Glomerular endothelial cell (primary cell): ENCODE results near the gene LRP1B. TPM values are rescaled to one million over a fixed set of nuclear protein-coding genes. Genes with fewer than 3 reads are reported as not detected.

ENCODE experiments used
- DNase-seq: peaks from one replicate; pipeline ENCODE4 v3.0.0-alpha.2; 2011; ENCODE audit warnings: low read depth, low spot score; ENCODE audit errors: extremely low read depth
- total RNA-seq: library from RNA; depleted of rRNA; stranded (reverse); fragments of >200 nt; gene quantifications from 2 replicates; pipeline ENCODE4 v1.2.3, GENCODE V29; 2015

LRP1B gene
- total RNA-seq, 1 donor from 2014 or later = not detected

GRCh38 chr2:141364821-141365220 lies 766.0 kb downstream of the LRP1B start:
- DNase-seq = no peak

GRCh38 chr2:141362311-141362710 lies 768.5 kb downstream of the LRP1B start:
- no peak for DNase-seq

- DNase-seq = no peak
Measured at GRCh38 chr2:141348481-141348880, 782.3 kb downstream of the LRP1B start.

GRCh38 chr2:141341444-141341843 lies 789.4 kb downstream of the LRP1B start:
- DNase-seq = no peak

GRCh38 chr2:141331127-141331526 lies 799.7 kb downstream of the LRP1B start:
- DNase-seq = no peak

GRCh38 chr2:141329964-141330363 lies 800.9 kb downstream of the LRP1B start:
- DNase-seq = no peak

GRCh38 chr2:141323571-141323970 lies 807.2 kb downstream of the LRP1B start:
- DNase-seq = no peak

- no peak for DNase-seq
Measured at GRCh38 chr2:141317986-141318385, 812.8 kb downstream of the LRP1B start.

- DNase-seq = no peak
Measured at GRCh38 chr2:141316606-141317005, 814.2 kb downstream of the LRP1B start.

- DNase-seq = no peak
Measured at GRCh38 chr2:141316103-141316502, 814.7 kb downstream of the LRP1B start.

GRCh38 chr2:141313972-141314371 lies 816.8 kb downstream of the LRP1B start:
- no peak for DNase-seq

GRCh38 chr2:141311430-141311829 lies 819.4 kb downstream of the LRP1B start:
- DNase-seq = no peak

GRCh38 chr2:141306368-141306767 lies 824.4 kb downstream of the LRP1B start:
- DNase-seq = no peak

GRCh38 chr2:141301551-141301950 lies 829.3 kb downstream of the LRP1B start:
- no peak for DNase-seq

- no peak for DNase-seq
Measured at GRCh38 chr2:141280037-141280436, 850.8 kb downstream of the LRP1B start.

GRCh38 chr2:141271346-141271745 lies 859.5 kb downstream of the LRP1B start:
- DNase-seq = no peak

- no peak for DNase-seq
Measured at GRCh38 chr2:141264848-141265247, 866.0 kb downstream of the LRP1B start.

- DNase-seq = no peak
Measured at GRCh38 chr2:141260911-141261310, 869.9 kb downstream of the LRP1B start.

GRCh38 chr2:141259683-141260082 lies 871.1 kb downstream of the LRP1B start:
- no peak for DNase-seq

- no peak for DNase-seq
Measured at GRCh38 chr2:141242008-141242407, 888.8 kb downstream of the LRP1B start.

GRCh38 chr2:141226560-141226959 lies 904.3 kb downstream of the LRP1B start:
- DNase-seq = no peak

GRCh38 chr2:141207036-141207385 lies 923.8 kb downstream of the LRP1B start:
- DNase-seq = no peak

- DNase-seq = no peak
Measured at GRCh38 chr2:141201016-141201565, 929.7 kb downstream of the LRP1B start.
